HFFc6 (cell line): Measurements from ENCODE around the gene PSMD14. TPM values are rescaled to one million over a fixed set of nuclear protein-coding genes. Genes with fewer than 3 reads are reported as not detected.
"Not testable (repeated sequence)": the region's sequence is repeated elsewhere in the genome, so short reads cannot be mapped to it uniquely, and the experiment has no call there.

Experiments
- DNase-seq: peaks from one replicate; pipeline ENCODE4 v3.0.0-alpha.2; 2018
- H3K27ac Mint-ChIP-seq: 2 replicates; pipeline ENCODE4 v1.8.0; 2020; ENCODE audit warnings: mild to moderate bottlenecking, mixed read lengths
- H3K27me3 Mint-ChIP-seq: 2 replicates; pipeline ENCODE4 v1.8.0; 2021; ENCODE audit warnings: mild to moderate bottlenecking, moderate library complexity, mixed read lengths; ENCODE audit not compliant: insufficient read depth
- H3K36me3 Mint-ChIP-seq: 2 replicates; pipeline ENCODE4 v1.8.0; 2021; ENCODE audit warnings: low read depth, mixed read lengths
- H3K4me1 Mint-ChIP-seq: 2 replicates; pipeline ENCODE4 v1.8.0; 2020; ENCODE audit warnings: low read depth, mixed read lengths
- H3K4me3 Mint-ChIP-seq: 2 replicates; pipeline ENCODE4 v1.8.0; 2020; ENCODE audit warnings: mild to moderate bottlenecking, moderate library complexity, mixed read lengths
- H3K9me3 Mint-ChIP-seq: 2 replicates; pipeline ENCODE4 v1.8.0; 2020; ENCODE audit warnings: mild to moderate bottlenecking, mixed read lengths
- total RNA-seq, 6 experiments: library from RNA; stranded (reverse); fragmentation: NEBNext Ultra II Directional; extraction: Animal tissue kit (Norgen Biotek cat#: 25700); gene quantifications; 2 replicates in 1 of 6; 3 replicates in 5 of 6; pipeline ENCODE4 v1.2.3, GENCODE V29; 2021
- TF ChIP-seq, protein P1 (sequence below): fragments of 200-600 bp; sonication (generic); IDR thresholded peaks from 2 replicates; pipeline ENCODE4 v1.5.0; 2021; ENCODE audit warnings: antibody characterized with exemption, mild to moderate bottlenecking

Gene PSMD14
- total RNA-seq, 6 experiments from 2014 or later = 74.7 to 88.8 (median 78.7) TPM

DNA sequence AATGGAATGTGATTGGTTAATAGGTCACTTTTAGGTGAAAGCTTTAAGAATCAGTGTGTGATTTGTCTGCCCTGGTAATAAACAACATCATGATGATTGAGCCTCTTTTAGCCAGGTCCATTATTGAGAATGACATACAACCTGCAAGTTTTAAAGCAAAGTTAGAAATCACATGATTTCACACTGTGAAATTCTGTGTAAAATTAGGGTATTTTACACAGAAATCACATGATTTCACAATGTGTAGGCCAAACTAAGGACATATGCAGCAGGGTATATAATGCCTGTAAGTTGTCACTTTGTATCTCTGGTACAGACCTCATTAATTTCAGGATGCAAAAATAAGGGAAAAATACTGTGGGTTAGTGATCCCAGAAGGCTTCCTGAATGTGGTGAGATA, 16.7 kb downstream of the PSMD14 start:
- H3K4me1 Mint-ChIP-seq = no peaks in the 10 kb centered on the region; the same call in 1 of the 2 replicates
- no peak overlapping the region for H3K4me3 Mint-ChIP-seq
- H3K9me3 Mint-ChIP-seq = no peaks in the 10 kb centered on the region
- DNase-seq = no peak
- H3K36me3 Mint-ChIP-seq = peaks cover 24% of the 10 kb centered on the region
- H3K27ac Mint-ChIP-seq = no peak overlapping the region
- H3K27me3 Mint-ChIP-seq = no peaks in the 10 kb centered on the region
- TF ChIP-seq, protein P1, sequence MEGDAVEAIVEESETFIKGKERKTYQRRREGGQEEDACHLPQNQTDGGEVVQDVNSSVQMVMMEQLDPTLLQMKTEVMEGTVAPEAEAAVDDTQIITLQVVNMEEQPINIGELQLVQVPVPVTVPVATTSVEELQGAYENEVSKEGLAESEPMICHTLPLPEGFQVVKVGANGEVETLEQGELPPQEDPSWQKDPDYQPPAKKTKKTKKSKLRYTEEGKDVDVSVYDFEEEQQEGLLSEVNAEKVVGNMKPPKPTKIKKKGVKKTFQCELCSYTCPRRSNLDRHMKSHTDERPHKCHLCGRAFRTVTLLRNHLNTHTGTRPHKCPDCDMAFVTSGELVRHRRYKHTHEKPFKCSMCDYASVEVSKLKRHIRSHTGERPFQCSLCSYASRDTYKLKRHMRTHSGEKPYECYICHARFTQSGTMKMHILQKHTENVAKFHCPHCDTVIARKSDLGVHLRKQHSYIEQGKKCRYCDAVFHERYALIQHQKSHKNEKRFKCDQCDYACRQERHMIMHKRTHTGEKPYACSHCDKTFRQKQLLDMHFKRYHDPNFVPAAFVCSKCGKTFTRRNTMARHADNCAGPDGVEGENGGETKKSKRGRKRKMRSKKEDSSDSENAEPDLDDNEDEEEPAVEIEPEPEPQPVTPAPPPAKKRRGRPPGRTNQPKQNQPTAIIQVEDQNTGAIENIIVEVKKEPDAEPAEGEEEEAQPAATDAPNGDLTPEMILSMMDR = no peak

DNA sequence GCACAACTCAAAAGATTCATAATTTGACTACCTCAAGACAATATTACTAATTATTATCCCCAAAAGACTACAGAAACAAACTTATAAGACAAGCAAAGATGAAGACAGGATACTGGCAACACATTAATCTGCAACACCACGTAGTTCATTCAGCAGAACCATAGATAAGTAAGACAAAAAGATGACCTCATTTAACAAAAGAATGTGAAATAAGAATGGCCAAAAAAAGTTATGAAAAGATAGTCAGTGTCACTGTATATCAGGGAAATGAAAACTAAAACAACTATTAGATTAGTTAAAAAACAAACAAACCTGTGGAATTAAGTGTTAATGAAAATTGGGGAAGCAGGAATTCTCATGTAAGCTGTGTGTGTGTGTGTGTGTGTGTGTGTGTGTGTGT, 19.4 kb downstream of the PSMD14 start:
- Mint-ChIP-seq H3K36me3 (peaks cover 19% of the 10 kb centered on the region), H3K4me3 (no peak overlapping the region), H3K4me1 (peaks cover 10% of the 10 kb centered on the region; the same call in 1 of the 2 replicates), H3K9me3 (no peaks in the 10 kb centered on the region), H3K27ac (no peak overlapping the region; the same call in 1 of the 2 replicates), H3K27me3 (no peaks in the 10 kb centered on the region)
- TF ChIP-seq, protein P1 = no peak
- DNase-seq = no peak

DNA sequence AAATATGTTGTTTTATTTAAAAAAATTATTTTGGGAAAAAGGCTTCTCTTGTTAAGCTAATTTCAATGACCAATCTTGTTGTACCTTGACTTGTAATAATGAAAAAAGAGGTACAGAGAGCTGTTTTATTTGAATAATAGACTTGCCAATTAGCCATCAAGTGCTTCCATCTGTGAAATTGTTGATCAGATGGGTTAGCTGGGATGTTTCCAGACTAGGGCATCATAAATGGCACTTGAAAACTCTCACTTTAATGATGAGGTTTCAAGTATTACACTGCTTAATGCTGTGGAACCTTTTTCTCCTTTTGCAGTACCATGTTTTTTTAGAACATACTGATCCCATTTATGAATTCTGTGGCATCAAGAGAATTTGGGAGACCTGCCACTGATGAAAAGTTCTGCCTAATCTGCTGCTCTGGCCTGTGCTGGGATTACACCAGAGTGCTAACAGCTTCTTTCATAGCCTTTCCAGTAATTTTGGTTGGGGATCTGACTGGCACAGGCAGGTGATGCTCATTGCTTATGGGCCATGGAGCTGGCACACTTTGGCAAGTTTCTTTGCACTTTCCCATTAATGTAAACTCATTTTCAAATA, 24.2 kb downstream of the PSMD14 start:
- Mint-ChIP-seq H3K27ac (no peak overlapping the region), H3K9me3 (no peaks in the 10 kb centered on the region), H3K36me3 (peaks cover 3% of the 10 kb centered on the region; the same call in 1 of the 2 replicates), H3K4me1 (peaks cover 10% of the 10 kb centered on the region; the same call in 1 of the 2 replicates), H3K27me3 (no peaks in the 10 kb centered on the region), H3K4me3 (no peak overlapping the region)
- DNase-seq = no peak
- TF ChIP-seq, protein P1 = no peak

- Mint-ChIP-seq H3K4me1 (peaks cover 15% of the 10 kb centered on the region), H3K36me3 (peaks cover 7% of the 10 kb centered on the region; the same call in 1 of the 2 replicates), H3K27me3 (no peaks in the 10 kb centered on the region), H3K27ac (no peak overlapping the region), H3K4me3 (no peak overlapping the region), H3K9me3 (no peaks in the 10 kb centered on the region)
- DNase-seq = no peak
- TF ChIP-seq, protein P1 = no peak
Observed at GRCh38 chr2:161335626-161336025, 27.4 kb downstream of the PSMD14 start.

DNA sequence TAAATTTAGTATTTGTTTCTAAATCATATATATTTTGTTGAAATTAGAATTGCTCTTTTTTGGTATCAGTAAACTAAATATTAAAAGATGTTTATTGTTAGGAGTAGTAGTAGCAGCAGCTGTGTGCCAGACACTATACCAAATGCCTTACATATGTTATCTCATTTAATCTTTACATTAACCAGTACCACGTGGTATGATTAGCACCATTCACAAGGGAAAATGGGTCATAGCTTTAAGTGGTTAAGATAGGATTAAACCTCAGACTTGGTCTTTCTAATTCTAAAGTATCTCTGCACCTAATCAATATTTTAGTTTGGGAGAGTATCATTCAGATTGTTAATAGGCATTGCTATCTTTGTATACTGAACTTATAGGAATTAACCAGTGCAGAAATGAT, 29.0 kb downstream of the PSMD14 start:
- no peaks in the 10 kb centered on the region for H3K9me3 Mint-ChIP-seq
- no peak overlapping the region for H3K4me3 Mint-ChIP-seq
- no peak overlapping the region for H3K27ac Mint-ChIP-seq
- H3K4me1 Mint-ChIP-seq = peaks cover 5% of the 10 kb centered on the region; the same call in 1 of the 2 replicates
- H3K27me3 Mint-ChIP-seq = no peaks in the 10 kb centered on the region
- peaks cover 12% of the 10 kb centered on the region; the same call in 1 of the 2 replicates for H3K36me3 Mint-ChIP-seq
- no peak for DNase-seq
- TF ChIP-seq, protein P1 = no peak

GRCh38 chr2:161339532-161339931, 31.3 kb downstream of the PSMD14 start:
- DNase-seq, H3K27me3 Mint-ChIP-seq, H3K9me3 Mint-ChIP-seq, H3K27ac Mint-ChIP-seq, H3K4me1 Mint-ChIP-seq, H3K4me3 Mint-ChIP-seq: not testable (repeated sequence)
- peaks cover 20% of the 10 kb centered on the region for H3K36me3 Mint-ChIP-seq

- DNase-seq, H3K4me1 Mint-ChIP-seq: not testable (repeated sequence)
Observed at GRCh38 chr2:161340930-161341413, 32.7 kb downstream of the PSMD14 start.

More at GRCh38 chr2:161340930-161341413, 32.7 kb downstream of the PSMD14 start:
- H3K27me3 Mint-ChIP-seq, H3K27ac Mint-ChIP-seq, H3K9me3 Mint-ChIP-seq, H3K4me3 Mint-ChIP-seq: not testable (repeated sequence)
- H3K36me3 Mint-ChIP-seq = peaks cover 20% of the 10 kb centered on the region
